Neural cell (in vitro differentiated cells): ENCODE data around the gene PKN2. TPM values are rescaled to one million over a fixed set of nuclear protein-coding genes. Genes with fewer than 3 reads are reported as not detected.

Experiments
- H2AFZ ChIP-seq: fragments of 200-600, 300-800 bp; sonication (generic), shearing (Covaris generic); 2 replicates; pipeline ENCODE4 v1.6.0; 2014; ENCODE audit warnings: low read depth, mild to moderate bottlenecking, antibody characterized with exemption, low read length, moderate library complexity
- H3F3A ChIP-seq: fragments of 200-600 bp; shearing (Covaris generic); 2 replicates; pipeline ENCODE4 v1.6.1; 2016; ENCODE audit warnings: mild to moderate bottlenecking, moderate library complexity, mixed read lengths, antibody characterized with exemption, low read length; ENCODE audit not compliant: insufficient read depth, poor library complexity, severe bottlenecking
- H3K27ac ChIP-seq: fragments of 200-600, 300-800 bp; sonication (generic), shearing (Covaris generic); 2 replicates; pipeline ENCODE4 v1.5.1; 2014; ENCODE audit warnings: mild to moderate bottlenecking, low read length, moderate library complexity
- H3K27me3 ChIP-seq: fragments of 300-800, 200-600 bp; sonication (generic), shearing (Covaris generic); 2 replicates; pipeline ENCODE4 v1.6.0; 2014; ENCODE audit warnings: mild to moderate bottlenecking, low read depth, low read length, moderate library complexity; ENCODE audit not compliant: insufficient read depth
- H3K36me3 ChIP-seq: fragments of 300-800, 200-600 bp; sonication (generic), shearing (Covaris generic); 2 replicates; pipeline ENCODE4 v1.5.1; 2014; ENCODE audit warnings: mild to moderate bottlenecking, antibody characterized with exemption, low read length, moderate library complexity; ENCODE audit not compliant: insufficient read depth
- H3K4me2 ChIP-seq: fragments of 300-800, 200-600 bp; sonication (generic), shearing (Covaris generic); 2 replicates; pipeline ENCODE4 v1.6.0; 2014; ENCODE audit warnings: mild to moderate bottlenecking, low read length
- H3K4me3 ChIP-seq: fragments of 300-800, 200-600 bp; sonication (generic), shearing (Covaris generic); 2 replicates; pipeline ENCODE4 v1.5.1; 2014; ENCODE audit warnings: mild to moderate bottlenecking, low read length, moderate library complexity
- H3K79me2 ChIP-seq: fragments of 200-600 bp; shearing (Covaris generic); replicated peaks from 2 replicates; pipeline ENCODE4 v1.6.0; 2014; ENCODE audit warnings: mild to moderate bottlenecking, low read length, moderate library complexity; ENCODE audit not compliant: insufficient read depth
- H3K9ac ChIP-seq: fragments of 300-800, 200-600 bp; sonication (generic), shearing (Covaris generic); 2 replicates; pipeline ENCODE4 v1.6.1; 2016; ENCODE audit warnings: mild to moderate bottlenecking, low read length, mixed read lengths
- H3K9me2 ChIP-seq: fragments of 200-600 bp; shearing (Covaris generic); 2 replicates; pipeline ENCODE4 v1.6.1; 2016; ENCODE audit warnings: mild to moderate bottlenecking, low read length, mixed read lengths; ENCODE audit not compliant: insufficient read depth
- H3K9me3 ChIP-seq: fragments of 200-600, 300-800 bp; sonication (generic), shearing (Covaris generic); 2 replicates; pipeline ENCODE4 v1.6.1; 2016; ENCODE audit warnings: mild to moderate bottlenecking, mixed run types, low read length, moderate library complexity, mixed read lengths
- H4K20me1 ChIP-seq: fragments of 200-600 bp; shearing (Covaris generic); 2 replicates; pipeline ENCODE4 v1.6.1; 2016; ENCODE audit warnings: mild to moderate bottlenecking, mixed run types; ENCODE audit not compliant: insufficient read depth
- CTCF ChIP-seq: fragments of 450-650 bp; IDR thresholded peaks from 2 replicates; pipeline ENCODE4 v1.5.1; 2014; ENCODE audit warnings: antibody characterized with exemption, mild to moderate bottlenecking, moderate library complexity; ENCODE audit not compliant: poor library complexity, severe bottlenecking
- EP300 ChIP-seq: fragments of 450-650 bp; conservative IDR thresholded peaks from 2 replicates; pipeline ENCODE4 v1.6.1; 2014; ENCODE audit warnings: antibody characterized with exemption, mild to moderate bottlenecking, moderate library complexity; ENCODE audit not compliant: poor library complexity, severe bottlenecking
- EZH2 ChIP-seq: fragments of 200-600, 300-800 bp; shearing (Covaris generic), sonication (generic); IDR thresholded peaks from 2 replicates; pipeline ENCODE4 v1.6.1; 2014; ENCODE audit warnings: antibody characterized with exemption, low read length, borderline replicate concordance, mild to moderate bottlenecking; ENCODE audit not compliant: insufficient read depth, poor library complexity, severe bottlenecking
- MXI1 ChIP-seq: fragments of 450-650 bp; conservative IDR thresholded peaks from 2 replicates; pipeline ENCODE4 v1.6.1; 2014; ENCODE audit warnings: antibody characterized with exemption, mild to moderate bottlenecking; ENCODE audit not compliant: poor library complexity, severe bottlenecking
- POLR2AphosphoS5 ChIP-seq: IDR thresholded peaks from 2 replicates; pipeline ENCODE4 v1.6.1; 2012
- RAD21 ChIP-seq: fragments of 450-650 bp; conservative IDR thresholded peaks from 2 replicates; pipeline ENCODE4 v1.6.1; 2014; ENCODE audit warnings: antibody characterized with exemption, mild to moderate bottlenecking, moderate library complexity
- REST ChIP-seq: IDR thresholded peaks from 2 replicates; pipeline ENCODE4 v1.6.1; 2012; ENCODE audit warnings: borderline replicate concordance
- SMC3 ChIP-seq: fragments of 450-650 bp; conservative IDR thresholded peaks from 2 replicates; pipeline ENCODE4 v1.6.1; 2014; ENCODE audit warnings: antibody characterized with exemption, mild to moderate bottlenecking, moderate library complexity; ENCODE audit not compliant: poor library complexity
- TAF1 ChIP-seq: IDR thresholded peaks from 2 replicates; pipeline ENCODE4 v1.6.1; 2012; ENCODE audit warnings: low read depth
- polyA plus RNA-seq: library from polyadenylated mRNA; depleted of rRNA; stranded (reverse); fragments of >200 nt; gene quantifications from 2 replicates; pipeline ENCODE4 v1.2.3, GENCODE V29; 2014

Gene PKN2
- polyA plus RNA-seq, 1 donor from 2014 or later, result 38.4 TPM

GRCh38 chr1:88768816-88769215 lies 84.7 kb downstream of the PKN2 start:
- peaks cover 11% of the 10 kb centered on the region for H3K36me3 ChIP-seq
- H3K9ac ChIP-seq, result no peak overlapping the region
- H3K4me3 ChIP-seq, result no peak overlapping the region
- TF ChIP-seq POLR2AphosphoS5 (no peak), SMC3 (no peak), EZH2 (no peak), CTCF (no peak), REST (no peak), TAF1 (no peak), RAD21 (no peak), MXI1 (no peak), EP300 (no peak)
- no peaks in the 10 kb centered on the region for H3K9me2 ChIP-seq
- no peaks in the 10 kb centered on the region for H3F3A ChIP-seq
- H3K9me3 ChIP-seq, result no peaks in the 10 kb centered on the region
- H3K27ac ChIP-seq, result no peak overlapping the region
- H3K4me2 ChIP-seq, result no peak overlapping the region
- no peaks in the 10 kb centered on the region for H3K27me3 ChIP-seq
- no peaks in the 10 kb centered on the region for H4K20me1 ChIP-seq
- no peaks in the 10 kb centered on the region for H3K79me2 ChIP-seq
- no peak overlapping the region for H2AFZ ChIP-seq

- Histone ChIP-seq H3K79me2 (no peaks in the 10 kb centered on the region), H3K9me2 (no peaks in the 10 kb centered on the region), H3K9ac (no peak overlapping the region), H3K27me3 (no peaks in the 10 kb centered on the region), H3K27ac (no peak overlapping the region), H3K4me3 (no peak overlapping the region), H3K9me3 (no peaks in the 10 kb centered on the region), H3K36me3 (peaks cover 7% of the 10 kb centered on the region), H3K4me2 (no peak overlapping the region), H3F3A (no peaks in the 10 kb centered on the region), H4K20me1 (no peaks in the 10 kb centered on the region), H2AFZ (no peak overlapping the region)
- TF ChIP-seq POLR2AphosphoS5, result no peak
- no peak for TF ChIP-seq CTCF
- no peak for TF ChIP-seq MXI1
- no peak for TF ChIP-seq REST
- no peak for TF ChIP-seq EP300
Measured at GRCh38 chr1:88773540-88774150, 89.6 kb downstream of the PKN2 start.
